Measurements from ENCODE around the gene HAUS5.

Gene HAUS5

GRCh38 chr19:35608251-35608650 is 4.3 kb upstream of the HAUS5 start:
- no peak for DNase-seq (ENCODE audit: low read depth in 2 of 2)

- no peak for DNase-seq (ENCODE audit: low read depth in 2 of 2)
Measured at GRCh38 chr19:35609851-35610353, 2.6 kb upstream of the HAUS5 start.

- no peak for DNase-seq (ENCODE audit: low read depth in 2 of 2)
Measured at GRCh38 chr19:35612224-35612558, 344 bp upstream of the HAUS5 start.

- no peak for DNase-seq (ENCODE audit: low read depth in 2 of 2)
Measured at GRCh38 chr19:35613574-35613973, 1.0 kb downstream of the HAUS5 start.

GRCh38 chr19:35615036-35615435 is 2.5 kb downstream of the HAUS5 start:
- DNase-seq (ENCODE audit: low read depth in 2 of 2): no peak

GRCh38 chr19:35618857-35619256 is 6.3 kb downstream of the HAUS5 start:
- DNase-seq (ENCODE audit: low read depth in 2 of 2): no peak

GRCh38 chr19:35619290-35619923 is 6.9 kb downstream of the HAUS5 start:
- no peak for DNase-seq (ENCODE audit: low read depth in 2 of 2)

GRCh38 chr19:35620001-35620400 is 7.5 kb downstream of the HAUS5 start:
- no peak for DNase-seq (ENCODE audit: low read depth in 2 of 2)

- DNase-seq (ENCODE audit: low read depth in 2 of 2): no peak
Measured at GRCh38 chr19:35621708-35622107, 9.2 kb downstream of the HAUS5 start.

GRCh38 chr19:35622750-35623149 is 10.2 kb downstream of the HAUS5 start:
- DNase-seq (ENCODE audit: low read depth in 2 of 2): no peak

GRCh38 chr19:35623327-35624010 is 10.9 kb downstream of the HAUS5 start:
- DNase-seq (ENCODE audit: low read depth in 2 of 2): no peak

- no peak for DNase-seq (ENCODE audit: low read depth in 2 of 2)
Measured at GRCh38 chr19:35628264-35628564, 15.7 kb downstream of the HAUS5 start.

- DNase-seq (ENCODE audit: low read depth in 2 of 2): peak; percentile 92 to 96
Measured at GRCh38 chr19:35628565-35629331, 16.2 kb downstream of the HAUS5 start, which contains the start of gene RBM42. Gene RBM42 (plus strand): TSS chr19:35629036. CDS start chr19:35629154, 118 bp downstream.

GRCh38 chr19:35629332-35629633 is 16.7 kb downstream of the HAUS5 start:
- DNase-seq (ENCODE audit: low read depth in 2 of 2): no peak

GRCh38 chr19:35633727-35634440 is 21.3 kb downstream of the HAUS5 start:
- DNase-seq (ENCODE audit: low read depth in 2 of 2): no peak

GRCh38 chr19:35636651-35637050 is 24.1 kb downstream of the HAUS5 start:
- no peak for DNase-seq (ENCODE audit: low read depth in 2 of 2)

- DNase-seq (ENCODE audit: low read depth in 2 of 2): no peak
Measured at GRCh38 chr19:35637165-35637564, 24.6 kb downstream of the HAUS5 start.

- no peak for DNase-seq (ENCODE audit: low read depth in 2 of 2)
Measured at GRCh38 chr19:35639321-35639639, 26.7 kb downstream of the HAUS5 start.

GRCh38 chr19:35639863-35640262 is 27.3 kb downstream of the HAUS5 start:
- no peak for DNase-seq (ENCODE audit: low read depth in 2 of 2)

- peak; percentile 29 to 60 for DNase-seq (ENCODE audit: low read depth in 2 of 2)
Measured at GRCh38 chr19:35641515-35642151, 29.1 kb downstream of the HAUS5 start, which contains the start of gene ETV2. Gene ETV2 (plus strand): TSS chr19:35641745. CDS start chr19:35642461, 716 bp downstream.

GRCh38 chr19:35642312-35642711 is 29.8 kb downstream of the HAUS5 start:
- DNase-seq (ENCODE audit: low read depth in 2 of 2): no peak

GRCh38 chr19:35642798-35643254 is 30.3 kb downstream of the HAUS5 start:
- no peak for DNase-seq (ENCODE audit: low read depth in 2 of 2)

All from stimulated activated CD8-positive, alpha-beta memory T cell treated with anti-CD3 and anti-CD28 coated beads, Interleukin-7, amount 100 ng/mL, for 4 hours (primary cell).